Peyer's patch (tissue), 4 donors: Measurements from ENCODE around the gene KAT2B.

ENCODE experiments used
- POLR2A ChIP-seq, 2 donors: fragments of 450-650 bp; IDR thresholded peaks; one replicate each; pipeline ENCODE4 v1.5.1; 2017; ENCODE audit warnings: antibody characterized with exemption in 2 of 2, mild to moderate bottlenecking in 2 of 2, moderate library complexity in 2 of 2
- TF ChIP-seq, protein P1 (sequence below), 6 experiments: fragments of 450-650 bp in 4 of 6; fragments of 200-600 bp in 2 of 6; sonication (generic) in 1 of 6; IDR thresholded peaks; one replicate each; pipeline ENCODE4 v1.5.1; 2017 to 2019; ENCODE audit warnings: antibody characterized with exemption in 6 of 6, mild to moderate bottlenecking in 3 of 6, moderate library complexity in 1 of 6

DNA sequence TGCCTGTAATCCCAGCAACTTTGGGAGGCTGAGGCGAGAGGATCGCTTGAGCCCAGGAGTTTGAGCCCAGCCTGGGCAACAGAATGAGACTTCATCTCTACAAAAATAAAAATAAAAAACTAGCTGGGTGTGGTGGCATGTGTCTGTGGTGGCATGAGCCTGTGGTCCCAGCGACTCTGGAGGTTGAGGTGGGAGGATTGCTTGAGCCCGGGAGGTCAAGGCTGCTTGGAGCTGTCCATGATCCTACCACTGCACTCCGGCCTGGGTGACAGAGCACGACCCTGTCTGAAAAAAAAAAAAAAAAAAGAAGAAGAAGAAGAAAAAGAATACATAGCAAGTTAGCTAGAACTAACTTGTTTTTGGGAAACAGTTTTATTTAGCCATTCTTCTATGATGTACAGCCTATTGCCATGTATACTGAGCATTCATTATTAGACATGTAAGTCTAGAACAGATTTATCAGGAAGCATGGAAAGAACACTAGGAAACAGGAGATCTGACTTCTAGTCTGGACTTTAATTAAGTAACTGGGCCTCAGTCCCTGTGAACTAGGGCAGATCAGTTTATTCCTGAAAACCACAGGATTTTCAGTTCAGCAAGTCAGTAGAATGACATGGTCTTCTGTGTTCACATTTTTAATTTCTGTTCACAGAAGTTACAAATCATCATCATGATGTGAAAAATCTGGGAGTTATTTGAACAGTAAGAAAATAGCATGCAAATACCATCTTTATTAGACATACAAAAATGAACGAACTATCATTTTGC is 65.5 kb downstream of the KAT2B start:
- TF ChIP-seq POLR2A (IDR thresholded peaks at IDR 0.05), result no peak
- TF ChIP-seq, protein P1, sequence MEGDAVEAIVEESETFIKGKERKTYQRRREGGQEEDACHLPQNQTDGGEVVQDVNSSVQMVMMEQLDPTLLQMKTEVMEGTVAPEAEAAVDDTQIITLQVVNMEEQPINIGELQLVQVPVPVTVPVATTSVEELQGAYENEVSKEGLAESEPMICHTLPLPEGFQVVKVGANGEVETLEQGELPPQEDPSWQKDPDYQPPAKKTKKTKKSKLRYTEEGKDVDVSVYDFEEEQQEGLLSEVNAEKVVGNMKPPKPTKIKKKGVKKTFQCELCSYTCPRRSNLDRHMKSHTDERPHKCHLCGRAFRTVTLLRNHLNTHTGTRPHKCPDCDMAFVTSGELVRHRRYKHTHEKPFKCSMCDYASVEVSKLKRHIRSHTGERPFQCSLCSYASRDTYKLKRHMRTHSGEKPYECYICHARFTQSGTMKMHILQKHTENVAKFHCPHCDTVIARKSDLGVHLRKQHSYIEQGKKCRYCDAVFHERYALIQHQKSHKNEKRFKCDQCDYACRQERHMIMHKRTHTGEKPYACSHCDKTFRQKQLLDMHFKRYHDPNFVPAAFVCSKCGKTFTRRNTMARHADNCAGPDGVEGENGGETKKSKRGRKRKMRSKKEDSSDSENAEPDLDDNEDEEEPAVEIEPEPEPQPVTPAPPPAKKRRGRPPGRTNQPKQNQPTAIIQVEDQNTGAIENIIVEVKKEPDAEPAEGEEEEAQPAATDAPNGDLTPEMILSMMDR (IDR thresholded peaks at IDR 0.05), result no peak
